Naive B cell (primary cell): ENCODE results near the gene CACNA1C. TPM values are rescaled to one million over a fixed set of nuclear protein-coding genes. Genes with fewer than 3 reads are reported as not detected.

Source experiments
- ATAC-seq, 2 donors: fragments of 150-1000 bp; cut with Tn5 transposase; 2 replicates each; pipeline ENCODE4 v1.10.0; 2021; ENCODE audit warnings: low read depth in 2 of 2, mild to moderate bottlenecking in 2 of 2, moderate library complexity in 2 of 2
- DNase-seq: peaks from one replicate; pipeline ENCODE4 v3.0.0; 2022
- H3K27ac Mint-ChIP-seq, 6 donors: one replicate each; pipeline ENCODE4 v1.8.0; 2020 to 2022; ENCODE audit warnings: mild to moderate bottlenecking in 6 of 6, mixed read lengths in 6 of 6, moderate library complexity in 5 of 6, inconsistent platforms in 2 of 6
- H3K27me3 Mint-ChIP-seq, 3 donors: one replicate each; pipeline ENCODE4 v1.8.0; 2021 to 2022; ENCODE audit warnings: mixed read lengths in 3 of 3, mild to moderate bottlenecking in 1 of 3
- H3K36me3 Mint-ChIP-seq, 2 donors: one replicate each; pipeline ENCODE4 v1.8.0; 2020 to 2022; ENCODE audit warnings: mixed read lengths in 2 of 2, inconsistent platforms in 1 of 2, mild to moderate bottlenecking in 1 of 2
- H3K4me1 Mint-ChIP-seq, 3 donors: one replicate each; pipeline ENCODE4 v1.8.0; 2020 to 2022; ENCODE audit warnings: mixed read lengths in 3 of 3, inconsistent platforms in 1 of 3, mild to moderate bottlenecking in 1 of 3, moderate library complexity in 1 of 3
- H3K4me3 Mint-ChIP-seq, 8 donors: one replicate each; pipeline ENCODE4 v1.8.0; 2020 to 2022; ENCODE audit warnings: mild to moderate bottlenecking in 8 of 8, mixed read lengths in 8 of 8, moderate library complexity in 8 of 8, inconsistent platforms in 2 of 8
- H3K9me3 Mint-ChIP-seq, 7 donors: one replicate each; pipeline ENCODE4 v1.8.0; 2020 to 2022; ENCODE audit warnings: mixed read lengths in 7 of 7, mild to moderate bottlenecking in 5 of 7, inconsistent platforms in 2 of 7, moderate library complexity in 1 of 7
- polyA plus RNA-seq, 6 donors: library from polyadenylated mRNA; unstranded; fragments of 300-500 nt; fragmentation: Illumina TruSeq; gene quantifications; one replicate each; pipeline ENCODE4 v1.2.3, GENCODE V29; 2021; ENCODE audit warnings: low read depth in 6 of 6

CACNA1C gene
- polyA plus RNA-seq, 6 donors from 2014 or later = 0.03 to 0.09 (median 0.06) TPM; not detected in 1

DNA sequence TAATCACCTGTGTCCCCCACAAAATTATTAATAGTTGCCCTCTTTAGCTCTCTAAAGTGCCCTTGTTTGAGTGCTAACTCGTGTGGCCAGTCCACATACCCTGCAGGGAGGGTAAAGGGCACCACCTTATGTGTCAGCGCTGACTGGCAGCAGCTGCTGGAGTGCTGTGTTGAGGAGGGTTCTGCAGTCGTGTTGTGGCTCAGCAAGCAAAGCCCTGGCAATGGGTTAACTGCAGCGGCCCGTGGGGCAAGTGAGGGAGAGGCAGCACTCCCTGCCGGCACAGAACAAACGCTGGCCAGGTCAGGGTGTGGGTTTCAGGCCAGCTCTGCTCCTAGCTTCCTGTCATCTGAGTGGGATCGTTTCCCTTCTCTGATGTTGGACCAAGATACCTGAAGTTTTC is 369.8 kb downstream of the CACNA1C start:
- Mint-ChIP-seq H3K36me3 (no peaks in the 10 kb centered on the region), H3K27ac (no peak overlapping the region)
- no peak for ATAC-seq

DNA sequence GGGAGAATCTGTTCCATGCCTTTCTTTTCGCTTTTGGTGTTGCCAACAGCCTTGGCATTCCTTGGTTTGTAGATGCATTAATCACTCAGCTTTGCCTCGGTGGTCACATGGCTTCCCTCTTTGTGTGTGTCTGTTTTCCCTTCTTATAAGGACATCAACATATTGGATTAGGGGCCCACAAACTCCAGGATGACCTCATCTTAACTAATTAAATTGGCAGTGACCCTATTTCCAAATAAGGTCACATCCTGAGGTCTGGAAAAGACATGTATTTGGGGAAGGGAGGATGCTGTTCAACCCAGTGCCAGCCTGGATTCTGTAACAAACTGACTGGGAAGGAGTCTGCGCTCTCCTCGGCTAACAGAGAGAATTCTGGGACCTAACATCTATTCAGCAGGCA is 376.2 kb downstream of the CACNA1C start:
- DNase-seq = no peak
- no peak for ATAC-seq
- Mint-ChIP-seq H3K27me3 (peaks cover 6 to 14% (median 7%) of the 10 kb centered on the region in 3 donors), H3K4me3 (no peak overlapping the region), H3K36me3 (no peaks in the 10 kb centered on the region), H3K9me3 (peaks cover 0 to 11% (median 2%) of the 10 kb centered on the region in 7 donors), H3K27ac (no peak overlapping the region), H3K4me1 (no peaks in the 10 kb centered on the region)

More for the DNA sequence above, 369.8 kb downstream of the CACNA1C start:
- peaks cover 0 to 11% (median 2%) of the 10 kb centered on the region in 7 donors for H3K9me3 Mint-ChIP-seq
- no peak overlapping the region for H3K4me3 Mint-ChIP-seq
- no peaks in the 10 kb centered on the region for H3K4me1 Mint-ChIP-seq
- peaks cover 6 to 16% (median 9%) of the 10 kb centered on the region in 3 donors for H3K27me3 Mint-ChIP-seq
- DNase-seq = no peak

DNA sequence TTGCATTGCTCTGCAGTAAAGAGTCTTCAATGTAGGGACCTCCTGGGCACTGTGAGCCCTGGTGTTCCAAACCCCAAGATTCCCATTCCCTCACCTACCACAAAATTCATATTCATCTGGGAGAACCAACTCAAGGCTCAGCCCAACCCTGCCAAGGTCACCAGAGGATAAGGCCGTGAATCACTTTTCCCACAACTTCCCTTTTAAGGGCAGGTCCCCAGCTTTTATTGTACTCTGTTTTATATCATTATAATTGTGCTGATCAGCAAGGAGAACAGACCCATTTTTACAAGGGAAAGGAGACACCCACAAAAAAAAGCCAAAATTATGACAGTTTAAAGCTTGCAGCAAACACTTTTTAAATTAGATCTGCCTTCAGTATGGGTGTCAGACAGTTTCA is 379.0 kb downstream of the CACNA1C start:
- ATAC-seq (no peak), DNase-seq (no peak)
- H3K9me3 Mint-ChIP-seq = peaks cover 0 to 3% (median 0%) of the 10 kb centered on the region in 7 donors
- H3K27me3 Mint-ChIP-seq = peaks cover 4 to 15% (median 5%) of the 10 kb centered on the region in 3 donors
- H3K4me1 Mint-ChIP-seq = no peaks in the 10 kb centered on the region
- H3K36me3 Mint-ChIP-seq = no peaks in the 10 kb centered on the region
- H3K27ac Mint-ChIP-seq = no peak overlapping the region
- no peak overlapping the region for H3K4me3 Mint-ChIP-seq

DNA sequence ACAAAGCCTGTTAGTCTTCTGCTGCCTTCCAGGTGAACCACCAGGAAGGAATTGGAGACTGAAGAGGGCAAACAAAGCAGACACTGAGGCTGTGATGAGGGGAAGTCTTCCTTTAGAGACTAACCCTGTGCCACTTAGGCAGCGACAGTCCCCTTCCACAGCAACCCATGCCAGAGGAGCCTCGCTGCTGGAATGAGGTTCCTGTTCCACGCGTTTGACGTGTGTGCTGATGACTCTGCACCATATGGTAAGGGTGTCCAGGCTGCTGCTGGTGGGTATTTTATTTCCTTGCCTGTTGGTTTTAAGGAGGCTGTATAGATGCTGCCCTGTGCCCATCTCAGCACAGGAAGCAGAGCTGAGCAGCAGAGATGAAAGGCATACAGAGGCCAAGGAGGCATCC is 380.1 kb downstream of the CACNA1C start:
- peak overlapping the region in 1 of 6 donors; percentile 53 for H3K27ac Mint-ChIP-seq
- no peak overlapping the region for H3K4me3 Mint-ChIP-seq
- peaks cover 0 to 7% (median 2%) of the 10 kb centered on the region in 7 donors for H3K9me3 Mint-ChIP-seq
- H3K36me3 Mint-ChIP-seq = no peaks in the 10 kb centered on the region
- no peak for DNase-seq
- no peak for ATAC-seq
- peaks cover 0 to 1% (median 0%) of the 10 kb centered on the region in 3 donors for H3K4me1 Mint-ChIP-seq
- H3K27me3 Mint-ChIP-seq = peaks cover 4 to 15% (median 5%) of the 10 kb centered on the region in 3 donors

DNA sequence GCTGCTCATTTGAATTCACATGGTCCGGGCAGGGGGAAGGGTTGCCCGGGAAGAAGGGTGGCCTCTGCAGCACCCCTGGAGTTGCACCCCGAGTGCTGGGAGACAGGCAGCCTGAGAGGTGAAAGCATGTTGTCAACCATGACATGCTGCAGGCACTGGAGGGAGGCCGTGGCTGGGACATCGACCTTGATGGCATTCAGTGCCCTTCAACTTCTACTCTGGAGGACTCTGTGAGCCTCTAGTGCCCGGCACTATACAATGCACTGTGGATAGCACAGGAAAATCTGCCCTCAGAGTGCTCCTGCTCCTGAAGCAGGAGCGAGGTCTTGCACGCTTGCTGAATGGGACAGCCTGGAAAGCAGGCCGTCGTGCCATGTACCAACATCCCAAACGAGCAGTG is 382.7 kb downstream of the CACNA1C start:
- Mint-ChIP-seq H3K27me3 (peaks cover 4 to 9% (median 5%) of the 10 kb centered on the region in 3 donors), H3K9me3 (peaks cover 0 to 12% (median 2%) of the 10 kb centered on the region in 7 donors), H3K4me3 (no peak overlapping the region), H3K27ac (no peak overlapping the region), H3K36me3 (no peaks in the 10 kb centered on the region), H3K4me1 (peaks cover 0 to 1% (median 0%) of the 10 kb centered on the region in 3 donors)
- no peak for ATAC-seq
- DNase-seq = no peak

DNA sequence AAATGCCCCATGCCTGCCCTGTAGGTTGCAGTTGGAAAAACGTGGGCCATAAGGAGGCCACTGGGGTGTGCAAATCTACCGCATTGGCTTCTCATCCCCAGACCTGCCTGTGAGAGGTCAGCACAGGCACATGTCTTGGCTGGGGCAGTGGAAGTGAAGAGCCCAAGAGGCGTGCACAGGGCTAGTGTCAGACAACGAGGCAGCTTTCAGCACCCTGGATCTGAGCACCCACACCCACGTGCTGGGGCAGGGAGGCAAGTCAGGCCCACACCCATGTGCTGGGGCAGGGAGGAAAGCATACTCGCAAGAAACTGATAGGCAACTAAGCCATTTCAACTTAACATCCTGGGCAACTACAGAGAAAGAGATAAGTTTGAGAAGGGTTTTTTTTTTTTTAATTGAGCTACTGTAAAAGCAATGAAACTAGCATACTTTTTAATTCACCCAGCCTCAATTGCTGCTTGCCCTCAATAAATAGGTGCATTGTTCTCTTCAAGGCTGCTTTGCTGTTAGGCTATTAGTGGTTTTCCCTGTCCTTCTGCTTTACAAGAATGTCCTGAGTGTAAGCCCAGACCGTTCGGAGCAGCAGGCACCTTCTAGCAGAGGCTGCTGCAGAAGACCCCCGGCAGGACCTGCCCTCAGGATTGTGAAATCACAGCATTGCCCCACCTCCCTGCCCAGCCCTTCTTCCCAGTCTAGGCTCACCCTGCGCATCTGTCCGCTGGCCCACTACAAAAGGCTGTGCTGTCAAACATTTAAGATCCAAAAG is 386.7 kb downstream of the CACNA1C start:
- H3K4me1 Mint-ChIP-seq = peaks cover 0 to 1% (median 0%) of the 10 kb centered on the region in 3 donors

DNA sequence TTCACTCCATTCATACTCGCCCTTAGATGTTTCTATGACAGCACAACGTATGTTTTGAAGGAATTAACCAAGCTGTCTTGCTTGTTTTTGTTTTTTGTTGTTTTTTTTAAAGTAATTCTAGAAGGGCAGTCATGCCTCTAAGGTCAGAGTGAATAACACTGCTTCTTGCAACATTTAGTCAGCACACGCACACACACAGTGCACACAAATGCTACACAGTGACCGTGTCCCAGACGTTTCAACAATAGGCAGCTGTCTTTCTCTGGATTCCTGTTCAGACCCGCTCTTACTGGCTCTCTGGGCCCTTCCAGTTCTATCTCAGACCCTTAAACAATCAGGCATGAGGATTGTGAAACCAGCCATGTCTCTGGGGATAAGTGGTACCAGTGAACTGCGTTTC is 391.0 kb downstream of the CACNA1C start:
- Mint-ChIP-seq H3K27ac (no peak overlapping the region), H3K9me3 (peaks cover 0 to 17% (median 0%) of the 10 kb centered on the region in 7 donors), H3K4me1 (no peaks in the 10 kb centered on the region), H3K27me3 (peaks cover 9 to 39% (median 12%) of the 10 kb centered on the region in 3 donors), H3K36me3 (no peaks in the 10 kb centered on the region), H3K4me3 (no peak overlapping the region)
- ATAC-seq = no peak
- DNase-seq = no peak

More for the DNA sequence above, 386.7 kb downstream of the CACNA1C start:
- Mint-ChIP-seq H3K9me3 (peaks cover 0 to 22% (median 2%) of the 10 kb centered on the region in 7 donors), H3K36me3 (no peaks in the 10 kb centered on the region), H3K27me3 (peaks cover 5 to 21% (median 8%) of the 10 kb centered on the region in 3 donors), H3K4me3 (no peak overlapping the region), H3K27ac (no peak overlapping the region)
- DNase-seq (no peak), ATAC-seq (no peak)

DNA sequence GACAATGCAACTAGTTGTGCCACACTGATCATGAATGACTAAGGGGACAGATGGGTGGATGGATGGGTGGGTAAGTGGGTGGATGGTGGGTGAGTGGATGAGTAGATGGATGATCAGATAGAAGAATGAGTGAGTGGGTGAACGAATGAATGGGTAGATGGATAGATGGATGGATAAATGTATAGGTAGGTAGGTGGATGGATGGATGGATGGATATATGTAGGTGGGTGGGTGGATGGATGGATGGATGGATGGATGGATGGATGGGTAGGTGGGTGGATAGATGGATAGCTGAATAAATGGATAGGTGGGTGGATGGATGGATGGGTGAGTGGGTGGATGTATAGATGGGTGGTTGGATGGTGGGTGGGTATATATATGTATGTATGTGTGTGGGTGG is 393.2 kb downstream of the CACNA1C start:
- peaks cover 0 to 17% (median 0%) of the 10 kb centered on the region in 7 donors for H3K9me3 Mint-ChIP-seq
- H3K36me3 Mint-ChIP-seq = no peaks in the 10 kb centered on the region
- no peak overlapping the region for H3K4me3 Mint-ChIP-seq
- H3K27me3 Mint-ChIP-seq = peaks cover 9 to 39% (median 12%) of the 10 kb centered on the region in 3 donors
- ATAC-seq (no peak), DNase-seq (no peak)
- H3K27ac Mint-ChIP-seq = no peak overlapping the region
- H3K4me1 Mint-ChIP-seq = peaks cover 0 to 5% (median 0%) of the 10 kb centered on the region in 3 donors

DNA sequence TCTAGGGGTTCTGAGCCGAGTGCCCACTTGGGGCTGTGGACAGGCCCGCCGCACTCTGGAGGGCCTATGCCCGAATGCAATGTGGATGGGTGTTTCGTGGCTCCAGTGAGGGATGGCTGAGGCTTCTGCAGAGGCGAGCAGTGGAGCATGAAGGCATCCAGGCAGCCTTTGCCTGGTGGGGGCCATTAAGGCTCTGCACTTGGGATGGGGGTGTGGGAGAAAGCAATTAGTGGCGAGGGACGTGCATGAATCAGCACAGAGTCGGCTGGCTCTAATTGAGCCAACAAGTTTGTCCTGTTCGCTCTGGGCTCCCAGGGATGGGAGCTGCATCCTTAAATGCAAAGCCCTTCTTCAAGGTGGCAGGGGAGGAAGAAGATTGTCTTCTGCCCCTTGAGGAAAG is 395.1 kb downstream of the CACNA1C start:
- H3K27ac Mint-ChIP-seq = no peak overlapping the region
- ATAC-seq (no peak), DNase-seq (no peak)
- H3K4me3 Mint-ChIP-seq = no peak overlapping the region
- H3K4me1 Mint-ChIP-seq = peaks cover 0 to 5% (median 0%) of the 10 kb centered on the region in 3 donors
- peaks cover 5 to 29% (median 12%) of the 10 kb centered on the region in 3 donors for H3K27me3 Mint-ChIP-seq
- no peaks in the 10 kb centered on the region for H3K36me3 Mint-ChIP-seq
- H3K9me3 Mint-ChIP-seq = peaks cover 0 to 10% (median 0%) of the 10 kb centered on the region in 7 donors

DNA sequence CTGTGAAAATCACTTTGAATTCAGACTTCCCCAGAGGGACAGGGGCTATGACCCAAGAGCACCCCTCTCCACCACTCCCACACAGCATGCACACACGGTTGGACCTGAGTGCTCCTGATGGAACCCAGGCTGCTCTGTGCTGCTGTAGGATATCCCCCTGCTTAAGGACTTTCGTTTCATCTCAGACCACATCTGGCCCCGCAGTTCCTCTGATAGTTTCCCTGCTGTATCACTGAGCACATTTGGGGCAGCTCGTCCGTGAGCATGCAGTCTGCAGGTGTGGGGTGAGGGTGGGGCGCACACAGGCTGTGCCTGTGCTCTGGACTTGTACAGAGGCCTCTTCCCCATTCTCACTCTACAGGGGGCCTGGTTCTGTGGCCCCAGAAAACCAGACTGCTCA is 396.8 kb downstream of the CACNA1C start:
- Mint-ChIP-seq H3K27ac (no peak overlapping the region), H3K27me3 (peaks cover 3 to 24% (median 8%) of the 10 kb centered on the region in 3 donors), H3K4me1 (peaks cover 0 to 5% (median 0%) of the 10 kb centered on the region in 3 donors), H3K4me3 (no peak overlapping the region), H3K36me3 (no peaks in the 10 kb centered on the region), H3K9me3 (peaks cover 0 to 7% (median 0%) of the 10 kb centered on the region in 7 donors)
- DNase-seq (no peak), ATAC-seq (no peak)

DNA sequence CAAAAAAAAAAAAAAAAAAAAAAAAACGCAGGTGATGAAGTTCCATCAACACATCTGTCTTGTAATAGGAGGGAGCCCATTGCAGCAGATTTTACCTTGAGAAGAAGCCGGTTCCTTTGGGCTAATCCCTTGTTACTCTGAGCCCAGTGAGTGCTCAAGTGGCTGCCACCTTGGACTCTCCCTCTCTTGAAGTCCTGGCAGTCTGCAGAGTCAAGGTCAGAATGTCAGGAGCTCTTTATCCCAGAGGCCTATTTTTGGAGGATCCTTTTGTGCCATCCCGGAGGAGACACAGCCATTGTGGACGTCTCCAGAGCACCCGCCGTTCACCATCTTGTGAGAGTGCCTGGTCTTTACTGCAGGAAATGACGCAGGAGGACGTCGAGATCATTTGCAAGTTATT is 397.8 kb downstream of the CACNA1C start:
- ATAC-seq (no peak), DNase-seq (no peak)
- Mint-ChIP-seq H3K9me3 (peaks cover 0 to 5% (median 0%) of the 10 kb centered on the region in 7 donors), H3K4me1 (peaks cover 0 to 5% (median 0%) of the 10 kb centered on the region in 3 donors), H3K27me3 (peaks cover 0 to 14% (median 6%) of the 10 kb centered on the region in 3 donors), H3K36me3 (no peaks in the 10 kb centered on the region), H3K4me3 (no peak overlapping the region), H3K27ac (no peak overlapping the region)

DNA sequence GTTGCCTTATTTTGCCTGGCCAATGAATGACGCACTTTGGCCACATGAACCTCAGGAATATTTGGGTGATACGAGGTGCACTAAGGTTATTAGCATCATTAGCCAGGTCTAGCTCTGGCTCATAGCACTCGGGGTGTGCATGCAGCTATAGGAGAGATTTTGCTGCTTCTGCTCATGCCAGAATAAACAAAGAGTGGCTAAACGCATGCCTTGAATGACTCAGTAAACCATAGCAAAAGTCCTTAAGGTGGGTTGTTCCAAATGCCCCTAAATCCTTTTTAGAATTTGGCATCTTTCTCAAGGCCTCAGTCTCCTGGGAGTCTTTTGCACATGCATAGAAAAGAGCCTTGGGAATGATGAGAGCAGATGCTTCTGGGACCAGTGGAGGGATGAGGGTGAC is 398.2 kb downstream of the CACNA1C start:
- peaks cover 0 to 5% (median 0%) of the 10 kb centered on the region in 3 donors for H3K4me1 Mint-ChIP-seq
- DNase-seq (no peak), ATAC-seq (no peak)
- H3K9me3 Mint-ChIP-seq = peaks cover 0 to 5% (median 0%) of the 10 kb centered on the region in 7 donors
- no peak overlapping the region for H3K27ac Mint-ChIP-seq
- no peak overlapping the region for H3K4me3 Mint-ChIP-seq
- H3K27me3 Mint-ChIP-seq = peaks cover 0 to 9% (median 2%) of the 10 kb centered on the region in 3 donors
- H3K36me3 Mint-ChIP-seq = no peaks in the 10 kb centered on the region

DNA sequence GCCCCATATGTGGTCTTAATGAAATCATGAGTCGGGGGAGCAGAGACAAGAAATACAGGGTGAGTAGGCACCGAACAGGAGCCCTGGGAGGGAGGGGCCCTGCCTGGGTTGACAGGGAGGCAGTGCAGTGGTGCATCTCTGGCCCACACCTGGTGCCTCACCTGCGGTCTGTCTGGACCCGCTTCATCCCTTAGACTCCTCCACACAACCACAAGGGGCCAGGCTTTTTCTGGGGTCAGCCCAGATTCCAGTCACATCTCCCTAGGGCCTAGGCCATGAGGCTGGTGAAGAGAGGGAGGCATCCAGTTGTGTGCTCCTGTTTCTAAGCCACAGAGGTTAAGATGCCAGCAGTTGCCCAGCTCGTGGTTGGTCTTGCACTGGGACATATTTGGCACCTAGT is 398.7 kb downstream of the CACNA1C start:
- no peak overlapping the region for H3K27ac Mint-ChIP-seq
- no peak overlapping the region for H3K4me3 Mint-ChIP-seq
- ATAC-seq = no peak
- no peak for DNase-seq
- peaks cover 0 to 5% (median 0%) of the 10 kb centered on the region in 3 donors for H3K4me1 Mint-ChIP-seq
- H3K27me3 Mint-ChIP-seq = peaks cover 0 to 5% (median 0%) of the 10 kb centered on the region in 3 donors
- H3K9me3 Mint-ChIP-seq = peaks cover 0 to 2% (median 0%) of the 10 kb centered on the region in 7 donors
- no peaks in the 10 kb centered on the region for H3K36me3 Mint-ChIP-seq
